ENCODE data around the gene RNF43. TPM values are rescaled to one million over a fixed set of nuclear protein-coding genes. Genes with fewer than 3 reads are reported as not detected.
A peak's percentile ranks its signal among the peaks of the same experiment; 100 is the strongest.

Gene RNF43
- total and polyA plus RNA-seq, 2 of the 13 experiments (the other 11 are each of a cell fraction or from before 2014, with no cell fraction given), result 31.0 to 53.4 TPM

DNA sequence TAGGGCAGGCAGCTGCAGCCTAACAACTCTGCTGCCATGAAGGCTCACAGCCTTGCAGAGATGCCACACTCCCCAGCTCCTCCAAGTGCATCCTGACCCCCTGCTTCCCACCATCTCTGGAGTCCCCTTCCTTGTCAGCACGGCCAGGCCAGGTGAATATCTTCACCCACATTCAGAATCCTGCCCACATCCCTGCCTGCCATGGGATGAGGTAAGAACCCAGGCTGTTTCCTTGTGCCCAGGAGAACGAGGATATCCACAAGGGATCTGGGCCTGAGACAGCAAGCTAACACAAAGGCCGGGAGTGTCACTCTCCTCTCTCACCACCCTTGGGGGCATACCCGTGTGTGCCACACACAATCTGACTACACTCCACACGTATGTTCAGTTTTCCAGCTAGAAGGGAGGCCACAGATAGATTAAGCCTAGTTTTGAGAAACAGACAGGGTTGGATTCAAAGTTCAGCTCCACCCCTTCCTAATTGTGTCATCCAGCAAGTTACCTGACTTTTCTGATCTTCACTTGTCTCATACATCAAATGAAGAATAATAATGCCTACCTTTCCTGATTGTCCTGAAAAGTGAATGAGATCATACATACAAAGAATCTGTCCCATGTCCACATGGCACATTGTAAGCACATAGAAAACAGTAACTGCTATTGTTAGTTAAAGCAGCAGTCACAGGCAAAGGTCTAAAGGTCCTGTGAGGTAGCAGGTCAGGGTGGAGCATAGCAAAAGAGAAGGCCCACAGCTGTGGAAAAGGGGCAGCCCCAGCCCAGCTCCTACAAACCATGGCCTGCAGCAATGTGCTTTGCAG is 47.9 kb downstream of the RNF43 start (continued):
- no peak for TF ChIP-seq REST (IDR thresholded peaks at IDR 0.05; ENCODE audit: borderline replicate concordance in 1 of 2, low read depth in 1 of 2, low read length in 2 of 2)
- TF ChIP-seq ZNF576 (CRISPR knock-in tag; IDR thresholded peaks at IDR 0.05), result no peak
- no peak for TF ChIP-seq TOPORS (CRISPR knock-in tag; IDR thresholded peaks at IDR 0.05)
- TF ChIP-seq TCF12 (IDR thresholded peaks at IDR 0.05), result no peak
- no peak for TF ChIP-seq TCF12 (CRISPR knock-in tag; IDR thresholded peaks at IDR 0.05)
- TF ChIP-seq NFKB2 (CRISPR knock-in tag; IDR thresholded peaks at IDR 0.05; ENCODE audit: borderline replicate concordance), result peak; percentile 68; the same call in 1 of the 2 replicates
- peak; percentile 22 for TF ChIP-seq AGO2 (optimal IDR thresholded peaks at IDR 0.05; ENCODE audit: low read depth, low read length)
- TF ChIP-seq, protein P1, sequence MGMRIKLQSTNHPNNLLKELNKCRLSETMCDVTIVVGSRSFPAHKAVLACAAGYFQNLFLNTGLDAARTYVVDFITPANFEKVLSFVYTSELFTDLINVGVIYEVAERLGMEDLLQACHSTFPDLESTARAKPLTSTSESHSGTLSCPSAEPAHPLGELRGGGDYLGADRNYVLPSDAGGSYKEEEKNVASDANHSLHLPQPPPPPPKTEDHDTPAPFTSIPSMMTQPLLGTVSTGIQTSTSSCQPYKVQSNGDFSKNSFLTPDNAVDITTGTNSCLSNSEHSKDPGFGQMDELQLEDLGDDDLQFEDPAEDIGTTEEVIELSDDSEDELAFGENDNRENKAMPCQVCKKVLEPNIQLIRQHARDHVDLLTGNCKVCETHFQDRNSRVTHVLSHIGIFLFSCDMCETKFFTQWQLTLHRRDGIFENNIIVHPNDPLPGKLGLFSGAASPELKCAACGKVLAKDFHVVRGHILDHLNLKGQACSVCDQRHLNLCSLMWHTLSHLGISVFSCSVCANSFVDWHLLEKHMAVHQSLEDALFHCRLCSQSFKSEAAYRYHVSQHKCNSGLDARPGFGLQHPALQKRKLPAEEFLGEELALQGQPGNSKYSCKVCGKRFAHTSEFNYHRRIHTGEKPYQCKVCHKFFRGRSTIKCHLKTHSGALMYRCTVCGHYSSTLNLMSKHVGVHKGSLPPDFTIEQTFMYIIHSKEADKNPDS (CRISPR knock-in tag; IDR thresholded peaks at IDR 0.05), result no peak
- TF ChIP-seq GATA4 (IDR thresholded peaks at IDR 0.05; ENCODE audit: borderline replicate concordance, low read depth), result no peak
- no peak for TF ChIP-seq ZNF660 (CRISPR knock-in tag; IDR thresholded peaks at IDR 0.05; ENCODE audit: borderline replicate concordance, low read depth)
- peak; percentile 45 for TF ChIP-seq PHF5A (CRISPR knock-in tag; IDR thresholded peaks at IDR 0.05; ENCODE audit: low read depth, unreplicated experiment)
- no peak; the same call in 1 of the 2 replicates for TF ChIP-seq CBFB (CRISPR knock-in tag; IDR thresholded peaks at IDR 0.05)
- TF ChIP-seq ZNF652 (CRISPR knock-in tag; IDR thresholded peaks at IDR 0.05; ENCODE audit: borderline replicate concordance, low read depth), result no peak
- TF ChIP-seq, protein P2, sequence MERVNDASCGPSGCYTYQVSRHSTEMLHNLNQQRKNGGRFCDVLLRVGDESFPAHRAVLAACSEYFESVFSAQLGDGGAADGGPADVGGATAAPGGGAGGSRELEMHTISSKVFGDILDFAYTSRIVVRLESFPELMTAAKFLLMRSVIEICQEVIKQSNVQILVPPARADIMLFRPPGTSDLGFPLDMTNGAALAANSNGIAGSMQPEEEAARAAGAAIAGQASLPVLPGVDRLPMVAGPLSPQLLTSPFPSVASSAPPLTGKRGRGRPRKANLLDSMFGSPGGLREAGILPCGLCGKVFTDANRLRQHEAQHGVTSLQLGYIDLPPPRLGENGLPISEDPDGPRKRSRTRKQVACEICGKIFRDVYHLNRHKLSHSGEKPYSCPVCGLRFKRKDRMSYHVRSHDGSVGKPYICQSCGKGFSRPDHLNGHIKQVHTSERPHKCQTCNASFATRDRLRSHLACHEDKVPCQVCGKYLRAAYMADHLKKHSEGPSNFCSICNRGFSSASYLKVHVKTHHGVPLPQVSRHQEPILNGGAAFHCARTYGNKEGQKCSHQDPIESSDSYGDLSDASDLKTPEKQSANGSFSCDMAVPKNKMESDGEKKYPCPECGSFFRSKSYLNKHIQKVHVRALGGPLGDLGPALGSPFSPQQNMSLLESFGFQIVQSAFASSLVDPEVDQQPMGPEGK (CRISPR knock-in tag; IDR thresholded peaks at IDR 0.05), result peak; percentile 60; the same call in 1 of the 2 replicates
- TF ChIP-seq, protein P3, sequence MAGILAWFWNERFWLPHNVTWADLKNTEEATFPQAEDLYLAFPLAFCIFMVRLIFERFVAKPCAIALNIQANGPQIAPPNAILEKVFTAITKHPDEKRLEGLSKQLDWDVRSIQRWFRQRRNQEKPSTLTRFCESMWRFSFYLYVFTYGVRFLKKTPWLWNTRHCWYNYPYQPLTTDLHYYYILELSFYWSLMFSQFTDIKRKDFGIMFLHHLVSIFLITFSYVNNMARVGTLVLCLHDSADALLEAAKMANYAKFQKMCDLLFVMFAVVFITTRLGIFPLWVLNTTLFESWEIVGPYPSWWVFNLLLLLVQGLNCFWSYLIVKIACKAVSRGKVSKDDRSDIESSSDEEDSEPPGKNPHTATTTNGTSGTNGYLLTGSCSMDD (CRISPR knock-in tag; IDR thresholded peaks at IDR 0.05), result no peak
- no peak for TF ChIP-seq MTA3 (CRISPR knock-in tag; IDR thresholded peaks at IDR 0.05)
- no peak; the same call in 1 of the 2 replicates for TF ChIP-seq ZBTB25 (CRISPR knock-in tag; IDR thresholded peaks at IDR 0.05)
- TF ChIP-seq GLI4 (CRISPR knock-in tag; IDR thresholded peaks at IDR 0.05; ENCODE audit: borderline replicate concordance), result no peak
